OCI-M2 (cell line): ENCODE results near the gene SCN5A.
"Not testable (repeated sequence)": the region's sequence is repeated elsewhere in the genome, so short reads cannot be mapped to it uniquely, and the experiment has no call there.

Source experiments
- DNase-seq: peaks from one replicate; lab custom pipeline; 2025; ENCODE audit not compliant: unreplicated experiment; lab: John Stamatoyannopoulos, UW

SCN5A gene

DNA sequence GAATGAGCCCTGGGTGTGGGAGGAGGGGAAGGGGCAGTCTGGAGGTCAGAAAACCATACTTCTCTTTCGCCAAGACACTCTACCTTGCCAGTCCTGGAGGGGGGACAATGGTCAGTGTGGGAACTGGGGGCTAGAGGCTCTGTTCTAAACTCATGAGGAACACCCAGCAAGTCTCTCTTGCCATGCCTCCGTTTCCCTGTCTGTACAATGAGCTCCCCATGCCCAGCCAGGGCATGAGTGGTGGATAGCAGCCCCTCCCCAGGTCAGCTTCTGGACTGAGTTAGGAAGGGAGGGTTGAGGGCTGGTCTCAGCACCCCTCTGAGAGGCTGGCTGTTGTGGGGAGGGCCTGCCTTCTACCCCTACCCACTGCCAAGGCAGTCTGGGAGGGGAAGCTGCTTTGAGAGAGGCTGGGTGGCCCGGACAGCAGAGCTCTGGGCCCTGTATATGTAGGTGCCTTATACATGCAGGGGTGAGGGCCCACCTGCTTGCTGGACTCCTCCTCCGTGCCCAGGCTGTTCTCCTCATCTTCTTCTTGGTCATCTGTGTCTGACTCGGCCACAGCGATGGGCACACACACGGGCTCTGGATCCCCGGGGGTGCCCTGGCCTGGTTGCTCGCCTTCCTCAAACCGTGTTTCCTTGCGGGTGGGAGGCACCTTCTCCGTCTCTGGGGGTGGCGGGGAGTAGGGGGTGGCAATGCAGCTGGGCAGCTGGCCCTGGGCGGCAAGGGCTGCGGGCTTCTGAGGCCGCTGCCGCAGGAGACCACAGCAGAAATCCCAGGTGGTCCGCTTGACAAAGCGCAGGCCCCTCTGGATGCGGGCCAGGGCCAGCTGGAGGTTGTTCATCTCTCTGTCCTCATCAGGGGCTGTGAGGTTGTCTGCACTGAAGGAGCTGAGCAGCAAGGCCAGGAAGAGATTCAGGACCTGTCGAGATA lies 68.8 kb downstream of the SCN5A start:
- no peak for DNase-seq

DNA sequence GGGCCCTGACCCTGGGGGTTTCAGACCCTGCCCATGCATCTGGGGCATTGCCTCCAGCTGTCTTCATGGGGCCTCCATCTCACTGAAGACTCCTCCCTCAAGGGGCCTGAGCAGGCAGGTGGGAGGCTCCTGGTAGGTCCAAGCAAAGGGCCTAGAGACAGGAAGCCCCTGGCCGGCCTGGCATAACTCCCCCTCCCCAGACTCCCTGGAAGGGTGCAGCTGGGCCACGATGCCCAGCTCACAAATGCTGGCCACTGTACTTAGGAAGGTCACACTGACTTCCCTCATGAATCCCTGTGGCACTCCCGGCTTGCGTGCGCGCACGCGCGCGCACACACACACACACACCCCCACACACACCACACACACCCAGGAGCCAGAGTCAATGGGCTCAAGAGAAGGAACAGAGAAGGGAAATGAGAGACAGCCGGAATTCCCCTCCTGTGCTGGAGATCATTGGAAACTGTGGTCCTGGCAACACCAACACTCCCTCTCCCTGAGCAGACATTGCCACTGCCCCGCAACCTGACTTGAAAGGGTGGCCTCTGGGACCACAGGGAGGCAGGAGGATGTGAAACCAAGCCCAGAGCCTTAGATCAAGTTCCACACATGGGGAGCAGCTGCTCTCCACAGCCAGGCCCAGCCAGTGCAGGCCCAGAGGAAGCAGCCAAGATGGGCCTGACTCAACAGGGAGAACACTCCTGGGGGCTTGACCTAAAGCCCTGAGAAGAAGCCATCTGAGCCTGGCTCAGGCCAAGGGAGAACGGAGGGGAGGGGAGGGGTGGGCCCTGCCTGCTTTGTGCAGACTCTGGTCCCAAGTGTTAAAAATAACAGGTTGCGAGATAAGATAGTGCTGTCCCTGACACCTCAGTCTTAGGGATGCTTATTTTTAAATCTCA lies 69.7 kb downstream of the SCN5A start:
- no peak for DNase-seq

DNA sequence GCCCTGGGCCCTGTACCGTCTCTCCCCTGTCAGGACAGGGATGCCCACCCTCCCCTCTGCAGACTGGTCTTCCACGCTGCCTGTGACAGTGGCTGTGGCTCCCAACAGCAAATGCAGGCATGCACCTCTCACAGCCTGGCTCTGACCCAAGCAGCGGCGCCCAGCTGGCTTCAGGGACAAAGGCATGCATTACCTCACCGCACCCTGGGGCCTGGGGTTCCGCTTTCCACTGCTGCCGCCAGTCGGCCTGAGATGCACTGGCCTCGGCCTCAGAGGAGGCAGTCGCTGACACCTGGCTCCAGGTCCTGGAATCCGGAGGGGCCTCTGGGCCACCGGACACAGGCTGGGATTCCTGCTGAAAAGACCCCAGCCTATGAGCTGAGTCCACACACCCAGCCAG lies 70.3 kb downstream of the SCN5A start:
- DNase-seq: no peak

DNA sequence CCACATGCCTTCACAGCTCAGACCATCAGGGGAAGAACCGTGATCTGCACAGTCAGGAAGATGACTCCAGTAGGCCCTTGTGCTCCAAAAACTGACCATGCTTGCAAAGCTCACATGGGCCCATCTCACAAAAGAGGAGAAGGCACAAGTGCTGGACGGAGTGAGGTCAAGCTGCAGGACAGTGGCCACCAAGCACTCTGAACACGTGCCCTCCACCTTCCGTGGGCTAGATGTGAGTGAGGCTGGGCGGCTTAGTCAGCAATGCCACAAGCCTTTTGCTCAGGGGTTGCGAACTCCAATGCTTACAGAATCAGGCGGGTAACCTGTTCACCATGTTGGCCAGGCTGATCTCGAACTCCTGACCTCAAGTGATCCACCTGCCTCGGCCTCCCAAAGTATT lies 70.9 kb downstream of the SCN5A start:
- DNase-seq: no peak

DNA sequence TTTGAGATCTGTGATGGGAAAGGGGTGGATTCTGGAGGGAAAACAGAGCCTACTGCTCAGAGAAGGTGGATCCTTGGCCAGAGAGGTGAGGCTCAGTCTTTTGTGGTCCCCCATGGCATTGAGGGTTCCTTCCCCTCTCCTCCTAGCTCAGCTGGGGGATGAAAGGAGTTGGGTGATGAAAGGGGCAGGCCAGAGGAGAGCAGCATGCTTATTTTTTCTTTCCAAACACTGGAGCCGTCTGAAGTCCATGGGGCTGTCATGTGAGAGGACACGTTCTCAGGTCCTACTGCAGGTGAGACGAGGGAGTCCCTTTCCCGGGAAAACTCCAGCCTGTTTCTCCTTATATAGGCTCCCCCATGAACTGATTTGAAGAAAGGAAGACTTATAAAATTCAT lies 71.4 kb downstream of the SCN5A start:
- no peak for DNase-seq

DNA sequence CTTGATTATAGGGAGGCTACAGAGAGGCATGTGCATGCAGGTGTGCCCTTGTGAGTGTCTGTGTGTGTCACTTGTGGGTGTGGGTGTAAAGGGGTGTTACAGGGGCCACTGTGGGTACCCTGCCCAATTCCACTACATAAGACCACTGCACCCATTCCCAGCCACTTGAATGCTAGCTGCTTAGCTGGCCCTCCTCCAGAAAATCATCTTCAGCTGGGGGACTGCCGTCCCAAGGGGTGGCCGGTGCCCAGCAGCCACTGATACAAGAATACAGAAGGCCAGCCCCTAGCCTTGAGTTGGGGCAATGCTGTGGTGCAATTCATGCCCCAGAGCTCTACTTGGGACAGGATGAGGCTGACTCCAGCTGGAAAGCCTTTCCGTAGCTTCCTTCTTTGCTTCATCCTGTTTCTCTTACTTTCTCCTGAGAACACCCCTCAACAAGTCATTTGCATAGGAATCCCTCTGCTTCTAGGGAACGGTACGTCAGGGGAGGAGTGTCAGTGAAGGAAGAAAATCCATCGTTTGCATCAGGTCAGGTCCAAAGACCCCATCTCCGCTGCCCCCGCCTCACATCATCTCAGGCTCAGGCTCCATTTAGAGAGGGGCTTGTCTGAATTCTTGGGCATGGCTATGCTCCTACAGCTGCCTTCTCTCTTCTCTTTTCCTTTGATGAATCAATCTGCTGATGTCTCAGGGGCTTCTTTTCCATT lies 72.0 kb downstream of the SCN5A start:
- no peak for DNase-seq

DNA sequence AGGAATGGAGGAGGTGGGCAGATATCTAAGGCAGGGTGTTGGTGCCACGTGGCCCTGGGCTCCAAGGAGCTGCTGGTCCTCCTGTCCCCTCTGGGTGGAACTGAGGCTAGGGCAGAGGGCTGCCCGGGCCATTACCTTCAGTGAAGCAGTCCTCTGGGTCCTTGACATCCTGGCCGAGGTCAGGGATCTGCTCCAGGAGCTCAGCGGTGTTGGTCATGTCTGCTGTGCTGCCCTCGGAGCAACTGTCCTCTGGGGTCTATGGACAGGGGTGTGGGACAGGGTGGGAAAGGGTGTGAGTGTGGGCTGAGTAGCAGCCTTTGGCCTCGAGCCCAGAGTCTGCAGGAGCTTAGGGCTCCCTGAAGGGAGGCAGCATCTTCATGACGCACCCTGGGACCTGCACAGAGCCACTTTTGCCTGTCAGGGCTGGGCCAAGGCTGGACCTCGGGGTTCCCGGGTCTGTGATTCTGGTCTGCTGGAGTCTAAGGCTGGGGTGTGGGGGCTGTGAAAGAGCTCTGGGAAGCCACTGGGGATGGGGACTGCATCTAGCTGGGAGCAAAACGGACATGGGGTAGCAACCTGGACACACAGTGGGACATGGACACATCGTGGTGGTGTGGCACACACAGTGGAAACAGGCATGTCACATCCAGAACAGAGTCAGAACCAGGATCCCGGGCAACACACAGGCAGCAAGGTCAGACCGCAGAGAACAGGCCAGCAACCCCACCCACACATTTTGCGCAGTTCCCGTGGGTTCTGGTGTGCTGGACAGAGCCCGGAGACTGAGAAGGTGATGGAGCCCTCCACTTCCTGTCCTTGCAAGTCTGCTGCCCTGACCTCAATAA lies 72.7 kb downstream of the SCN5A start:
- DNase-seq: no peak

DNA sequence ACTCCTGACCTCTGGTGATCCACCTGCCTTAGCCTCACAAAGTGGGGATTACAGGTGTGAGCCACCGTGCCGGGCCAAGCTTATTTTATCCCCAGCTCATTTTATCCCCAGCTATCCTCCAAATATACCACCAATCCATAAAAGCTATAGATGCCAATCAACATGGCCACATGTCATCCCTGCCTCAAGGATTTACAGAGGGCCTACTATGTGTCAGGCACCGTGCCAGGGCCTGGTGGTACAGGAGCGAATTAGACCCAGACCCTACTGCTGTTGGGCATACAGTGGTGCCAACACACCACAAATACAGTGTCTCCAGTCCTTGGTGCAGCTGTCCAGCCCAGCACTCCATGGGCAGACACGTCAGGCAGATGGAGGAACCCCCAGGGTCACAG lies 73.4 kb downstream of the SCN5A start:
- DNase-seq: no peak

DNA sequence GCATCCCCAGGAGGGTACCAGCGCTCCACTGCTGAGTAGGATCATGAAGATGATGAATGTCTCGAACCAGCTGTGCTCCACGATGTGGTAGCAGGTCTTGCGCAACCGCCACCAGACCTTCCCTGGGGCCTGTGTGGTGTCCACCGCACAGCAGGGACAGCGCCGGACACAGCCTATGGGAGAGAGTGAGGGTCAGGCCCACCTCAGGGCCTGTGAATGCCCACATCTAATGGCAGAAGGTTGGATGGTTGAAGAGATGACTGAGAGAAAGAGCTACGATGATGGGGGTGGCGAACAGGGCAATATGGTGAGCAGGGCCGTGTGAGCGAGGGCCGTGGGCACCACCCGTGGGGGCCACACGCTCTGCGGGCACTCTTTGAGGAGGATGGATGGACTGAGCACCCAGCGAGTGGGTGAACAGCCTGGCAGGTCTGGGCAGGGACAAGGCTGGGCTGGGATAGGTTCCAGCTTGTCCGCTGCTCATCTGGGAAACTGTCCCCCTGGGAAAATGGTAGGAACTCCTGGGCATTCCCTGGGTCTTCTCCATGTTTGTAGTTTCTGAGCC lies 74.1 kb downstream of the SCN5A start:
- no peak for DNase-seq

DNA sequence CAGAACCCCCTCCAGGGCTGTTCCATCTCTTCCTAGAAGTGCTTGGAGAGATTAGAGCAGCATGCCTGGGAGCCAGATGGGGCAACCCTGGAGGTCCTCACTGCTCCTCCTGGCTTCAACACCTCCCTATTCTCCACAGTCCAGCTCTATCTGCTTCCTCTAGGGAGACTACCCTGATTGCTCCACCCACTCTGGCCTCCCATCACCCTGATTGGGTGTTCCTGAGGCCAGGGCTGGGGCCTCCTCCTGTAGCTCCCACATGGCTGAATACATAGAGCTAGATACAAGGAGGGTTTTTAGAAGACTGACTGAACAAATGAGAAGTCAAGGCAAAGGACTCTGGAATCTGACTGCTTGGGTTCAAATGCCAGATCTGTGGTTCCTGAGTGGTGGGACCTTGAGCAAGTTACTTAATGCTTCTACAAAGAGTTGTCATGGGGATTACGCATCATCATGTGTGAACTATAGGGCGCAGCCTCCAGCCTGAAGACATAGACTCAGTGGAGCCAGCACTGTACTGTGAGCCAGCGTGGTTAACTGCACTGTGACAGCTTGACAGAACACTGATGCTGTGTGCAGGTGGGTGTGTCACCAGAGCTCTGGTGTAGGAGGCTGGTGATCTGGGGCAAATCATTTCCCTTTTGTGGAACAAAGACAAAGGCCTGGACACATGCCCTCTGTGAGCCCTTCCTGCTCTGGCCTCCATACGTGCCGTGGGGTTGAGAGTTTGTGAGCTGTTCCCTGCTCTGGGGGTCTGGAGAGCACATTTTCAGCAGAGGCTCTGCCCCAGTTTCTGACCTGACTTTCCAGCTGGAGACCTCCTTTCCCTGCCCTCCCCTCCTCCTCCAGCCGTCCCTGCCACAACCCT lies 74.8 kb downstream of the SCN5A start:
- DNase-seq: no peak

DNA sequence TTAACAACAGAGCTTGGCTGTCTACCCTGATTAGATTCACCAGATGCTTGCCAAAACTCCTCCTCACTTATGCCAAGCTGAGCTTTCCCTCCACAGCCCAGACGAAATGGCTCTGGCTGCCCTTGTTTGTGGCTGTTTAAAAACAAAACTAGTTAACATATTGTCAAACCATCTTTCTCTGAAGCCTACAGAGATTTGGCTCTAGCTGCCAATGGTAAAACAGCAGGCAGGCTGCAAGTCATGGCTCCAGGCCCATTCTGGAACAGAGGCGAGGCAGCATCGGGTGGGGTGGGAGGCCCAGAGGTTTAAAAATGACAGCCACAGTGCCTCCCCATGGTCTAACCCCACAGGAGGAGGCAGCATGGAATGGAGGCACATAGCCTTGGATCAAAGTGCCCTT lies 75.9 kb downstream of the SCN5A start:
- no peak for DNase-seq

DNA sequence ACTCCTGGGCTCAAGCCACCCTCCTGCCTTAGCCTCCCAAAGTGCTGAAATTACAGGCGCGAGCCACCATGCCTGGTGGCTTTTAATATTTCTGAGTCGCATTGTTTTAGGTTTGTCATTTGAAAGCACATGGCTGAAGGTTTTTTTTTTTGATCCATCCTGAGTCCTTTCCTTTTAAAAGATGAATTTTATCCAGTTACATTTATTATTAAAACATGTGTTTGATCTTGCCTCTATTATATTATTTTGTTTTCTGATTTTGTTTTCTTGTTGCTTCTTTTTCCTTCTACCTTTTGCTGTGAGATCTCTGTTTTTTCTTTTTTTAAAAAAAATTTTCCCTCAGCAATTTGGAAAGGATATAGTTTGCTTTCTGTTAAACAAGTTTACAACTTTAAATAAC lies 76.4 kb downstream of the SCN5A start:
- DNase-seq: no peak

DNA sequence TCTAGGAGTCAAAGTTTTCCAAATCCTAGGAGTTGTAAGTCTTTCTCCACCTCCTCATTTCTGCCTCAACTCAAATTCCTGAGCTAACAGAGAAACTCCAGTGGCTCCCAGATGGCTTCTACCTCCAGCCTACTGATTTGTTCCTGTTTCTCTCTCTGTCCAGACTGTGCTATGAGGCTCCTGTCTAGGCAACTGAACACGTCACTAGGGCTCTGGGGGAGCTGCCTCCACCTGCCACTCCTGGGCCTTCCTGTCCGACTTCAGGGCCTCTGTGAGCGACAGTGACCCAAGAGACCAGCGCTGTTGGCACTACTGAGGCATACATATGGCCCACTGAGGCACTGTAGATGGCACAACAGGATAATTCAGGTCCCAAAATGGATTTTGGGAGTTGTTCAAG lies 82.0 kb downstream of the SCN5A start:
- no peak for DNase-seq

DNA sequence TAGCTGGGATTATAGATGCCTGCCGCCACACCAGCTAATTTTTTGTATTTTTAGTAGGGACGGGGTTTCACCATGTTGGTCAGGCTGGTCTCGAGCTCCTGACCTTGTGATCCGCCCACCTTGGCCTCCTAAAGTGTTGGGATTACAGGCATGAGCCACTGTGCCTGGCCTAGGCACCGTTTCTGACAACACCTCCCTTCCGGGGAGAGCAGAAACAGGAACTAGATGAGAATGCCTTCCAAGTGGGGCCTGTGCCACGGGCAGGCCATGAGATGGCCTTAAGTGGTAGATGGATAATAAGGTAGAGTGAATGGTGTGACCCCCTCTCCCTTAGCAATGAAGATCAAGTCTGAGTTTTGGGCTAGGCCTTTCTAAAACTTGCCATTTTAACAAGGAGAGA lies 82.7 kb downstream of the SCN5A start:
- DNase-seq: not testable (repeated sequence)

DNA sequence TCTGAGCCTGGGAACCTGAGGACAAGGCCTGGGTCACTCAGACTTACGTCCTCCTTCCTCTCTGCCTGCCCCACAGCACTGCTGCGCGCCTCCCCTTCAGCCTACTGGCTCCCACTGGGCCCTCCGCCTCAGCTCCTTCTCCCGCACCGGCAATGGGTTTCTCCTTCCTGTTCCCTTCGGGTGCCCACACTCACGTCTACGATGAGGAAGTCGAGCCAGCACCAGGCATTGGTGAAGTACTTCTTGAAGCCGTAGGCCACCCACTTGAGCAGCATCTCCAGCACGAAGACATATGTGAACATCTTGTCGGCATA lies 83.3 kb downstream of the SCN5A start:
- no peak for DNase-seq

DNA sequence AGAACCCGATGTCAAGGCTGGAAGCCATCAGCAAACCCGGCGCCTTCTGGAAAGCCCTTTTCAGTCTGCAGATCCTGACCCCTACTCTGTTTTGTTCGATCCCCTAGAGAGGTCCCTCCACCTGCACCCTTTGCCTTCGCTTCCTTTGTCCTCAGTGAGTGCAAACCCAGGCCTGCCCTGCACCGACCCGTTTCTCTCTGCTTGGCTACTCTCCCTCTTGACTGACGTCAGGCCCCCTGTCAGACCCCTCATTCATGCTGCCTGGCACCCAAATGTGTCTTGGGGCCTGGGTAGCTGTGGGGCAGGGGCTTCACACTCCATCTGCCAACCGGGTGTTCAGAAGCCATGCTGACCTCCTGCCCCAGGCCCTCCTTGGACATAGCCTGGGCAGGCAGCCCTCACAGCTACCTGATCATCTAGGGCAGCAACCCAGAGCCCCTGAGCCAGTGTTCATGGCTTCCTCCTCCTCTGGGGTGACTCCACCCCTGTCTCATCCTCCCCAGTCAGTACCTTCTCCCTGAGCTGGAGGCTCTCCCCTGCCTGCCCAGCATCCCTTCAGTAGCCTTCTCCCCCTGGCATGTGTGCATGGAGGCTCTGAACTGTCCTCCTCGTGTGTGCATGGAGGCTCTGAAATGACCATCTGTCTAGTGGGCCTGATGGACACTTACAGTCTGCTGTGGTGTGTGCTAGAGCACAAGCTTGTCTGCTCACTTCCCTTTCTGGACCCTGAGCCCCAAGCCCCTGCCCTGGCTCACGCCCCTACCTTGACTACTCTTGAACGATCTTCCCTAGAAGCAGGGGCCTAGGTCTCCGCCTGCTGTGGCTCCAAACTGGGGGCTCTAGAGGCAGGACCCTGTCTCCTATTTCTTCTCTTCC lies 83.9 kb downstream of the SCN5A start:
- no peak for DNase-seq

DNA sequence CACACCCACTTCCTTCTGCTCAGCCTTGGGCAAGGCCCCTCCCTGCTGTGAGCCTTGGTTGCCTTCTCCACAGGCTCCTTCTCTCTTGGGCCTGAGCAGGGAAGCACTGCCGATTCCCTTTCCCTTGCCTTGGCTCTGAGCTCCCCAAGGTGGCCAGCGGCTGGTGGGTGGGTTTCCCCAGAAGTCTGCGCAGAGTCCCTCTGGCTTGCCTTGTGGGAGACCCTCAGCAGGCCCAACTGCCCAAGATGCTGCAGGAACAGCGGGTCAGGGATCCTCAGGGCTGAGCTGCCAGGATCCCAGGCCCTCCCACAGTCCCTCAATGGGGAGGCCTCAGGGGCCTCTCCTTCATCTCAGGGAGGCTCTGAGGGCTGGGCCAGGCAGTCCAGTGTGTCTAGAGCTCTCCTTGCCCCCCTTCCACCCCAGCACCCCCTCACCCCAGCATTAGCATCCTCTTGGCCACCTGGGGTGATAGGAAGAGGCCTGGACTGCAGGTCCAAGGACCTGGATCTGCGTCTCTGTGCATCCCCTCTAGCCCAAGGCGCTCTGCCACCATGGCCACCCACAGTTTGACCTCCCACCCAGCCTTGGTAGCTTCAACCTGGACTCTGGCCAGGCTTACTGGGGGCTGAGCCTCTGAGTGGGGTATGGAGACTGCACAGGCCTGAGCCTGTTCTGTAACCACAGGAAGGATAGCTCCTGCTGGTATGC lies 84.7 kb downstream of the SCN5A start:
- no peak for DNase-seq

DNA sequence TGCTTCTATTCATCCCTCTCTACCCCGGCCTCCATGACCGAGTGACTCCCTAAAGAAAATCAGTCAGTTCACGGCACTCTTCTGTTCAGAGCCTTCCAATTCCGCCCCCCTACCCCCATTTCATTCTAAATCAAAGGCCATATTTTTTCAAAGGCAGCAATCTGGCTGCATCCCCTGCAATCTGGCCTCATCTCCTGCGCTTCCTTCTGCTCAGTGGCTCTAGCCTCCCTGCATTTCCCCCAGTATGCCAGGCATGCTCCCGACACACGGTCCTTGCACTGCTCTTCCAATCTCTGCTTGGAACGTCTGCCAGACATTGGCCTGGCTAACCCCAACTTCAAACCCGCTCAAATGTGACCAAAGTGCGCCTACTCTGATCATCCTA lies 85.6 kb downstream of the SCN5A start:
- DNase-seq: no peak
